PC-3 (cell line): ENCODE results near the gene PLA2G4F. TPM values are rescaled to one million over a fixed set of nuclear protein-coding genes. Genes with fewer than 3 reads are reported as not detected.

Experiments used
- ATAC-seq: fragments of 200-7000 bp; cut with Tn5 transposase; 2 replicates; pipeline ENCODE4 v1.9.1; 2020; ENCODE audit warnings: mild to moderate bottlenecking, moderate library complexity
- BruUV-seq: library from RNA; stranded (reverse); fragments of 400-500 nt; replicated peaks from 2 replicates; lab custom pipeline; 2021; lab: Mats Ljungman, UMichigan
- CTCF ChIA-PET: fragments of 300-600 bp; sonication (Branson Sonifier 250); formaldehyde crosslinking; loops from one replicate; lab custom pipeline; 2022; ENCODE audit warnings: antibody characterized with exemption; lab: Charles Lee
- POLR2A ChIA-PET: fragments of 300-600 bp; sonication (Branson Sonifier 250); formaldehyde crosslinking; loops from one replicate; lab custom pipeline; 2022; ENCODE audit warnings: antibody characterized with exemption; ENCODE audit not compliant: unreplicated experiment; lab: Charles Lee
- DNase-seq: peaks from one replicate; pipeline ENCODE4 v3.0.0-alpha.2; 2015
- H2AFZ ChIP-seq: fragments of 300-600 bp; sonication (generic); 2 replicates; pipeline ENCODE4 v1.6.0; 2016; ENCODE audit warnings: antibody characterized with exemption, low read length
- H3F3A ChIP-seq: fragments of 300-600 bp; sonication (generic); one replicate; pipeline ENCODE4 v1.6.0; 2017; ENCODE audit warnings: antibody characterized with exemption, low read length, control low read depth, mild to moderate bottlenecking; ENCODE audit not compliant: unreplicated experiment
- H3K27ac ChIP-seq: fragments of 300-600 bp; sonication (generic); 2 replicates; pipeline ENCODE4 v1.5.1; 2016; ENCODE audit warnings: mild to moderate bottlenecking, low read length
- H3K27me3 ChIP-seq: fragments of 300-600 bp; sonication (generic); 2 replicates; pipeline ENCODE4 v1.6.1; 2016; ENCODE audit warnings: low read length, mixed read lengths
- H3K36me3 ChIP-seq: fragments of 300-600 bp; sonication (generic); 2 replicates; pipeline ENCODE4 v1.6.1; 2016; ENCODE audit warnings: low read depth, mixed run types, low read length, mixed read lengths
- H3K4me1 ChIP-seq: fragments of 300-600 bp; sonication (generic); 2 replicates; pipeline ENCODE4 v1.5.1; 2016; ENCODE audit warnings: low read length; ENCODE audit not compliant: insufficient read depth
- H3K4me2 ChIP-seq: fragments of 300-600 bp; sonication (generic); 2 replicates; pipeline ENCODE4 v1.6.0; 2016; ENCODE audit warnings: low read length
- H3K4me3 ChIP-seq: fragments of 300-600 bp; sonication (generic); 2 replicates; pipeline ENCODE4 v1.5.1; 2016; ENCODE audit warnings: mild to moderate bottlenecking, low read length, mixed read lengths
- H3K79me2 ChIP-seq: fragments of 300-600 bp; sonication (generic); 2 replicates; pipeline ENCODE4 v1.6.1; 2017; ENCODE audit warnings: low read length, mixed read lengths
- H3K9ac ChIP-seq: fragments of 300-600 bp; sonication (generic); 2 replicates; pipeline ENCODE4 v1.6.0; 2016; ENCODE audit warnings: mild to moderate bottlenecking, low read length
- H3K9me2 ChIP-seq: fragments of 300-600 bp; sonication (generic); replicated peaks from 2 replicates; pipeline ENCODE4 v1.6.1; 2016; ENCODE audit warnings: mixed run types, low read length, mixed read lengths
- H3K9me3 ChIP-seq: fragments of 300-600 bp; sonication (generic); 2 replicates; pipeline ENCODE4 v1.6.1; 2016; ENCODE audit warnings: low read length, mixed read lengths
- H4K20me1 ChIP-seq: fragments of 300-600 bp; sonication (generic); 2 replicates; pipeline ENCODE4 v1.6.1; 2016; ENCODE audit warnings: low read length, mixed read lengths
- EZH2 ChIP-seq: fragments of 300-600 bp; sonication (generic); IDR thresholded peaks from one replicate; pipeline ENCODE4 v1.6.1; 2017; ENCODE audit warnings: antibody characterized with exemption, mild to moderate bottlenecking, low read length; ENCODE audit not compliant: unreplicated experiment
- EZH2phosphoT487 ChIP-seq: fragments of 300-600 bp; sonication (generic); IDR thresholded peaks from 2 replicates; pipeline ENCODE4 v1.6.1; 2018; ENCODE audit warnings: mild to moderate bottlenecking, antibody characterized with exemption, low read length, borderline replicate concordance
- intact Hi-C: fragments of 100-400 bp; cut with micrococcal nuclease; formaldehyde crosslinking; loops from 2 replicates; pipeline ENCODE4 v1.9.0; 2023
- total RNA-seq: library from RNA; depleted of rRNA; stranded (reverse); fragments of >200 nt; gene quantifications from 2 replicates; pipeline ENCODE4 v1.2.3, GENCODE V29; 2014
- TF ChIP-seq, protein P1 (sequence below): fragments of 300-600 bp; sonication (generic); conservative IDR thresholded peaks from 2 replicates; pipeline ENCODE4 v1.5.1; 2017; ENCODE audit warnings: antibody characterized with exemption, low read depth, mild to moderate bottlenecking, low read length

Gene PLA2G4F
- total RNA-seq, 1 experiment from 2014 or later: 5.8 TPM

- no peaks in the 10 kb centered on the region for H3K36me3 ChIP-seq
- DNase-seq (no peak), ATAC-seq (no peak)
- H3K4me3 ChIP-seq: no peak overlapping the region
- no peaks in the 10 kb centered on the region for H3K4me1 ChIP-seq
- TF ChIP-seq, protein P1, sequence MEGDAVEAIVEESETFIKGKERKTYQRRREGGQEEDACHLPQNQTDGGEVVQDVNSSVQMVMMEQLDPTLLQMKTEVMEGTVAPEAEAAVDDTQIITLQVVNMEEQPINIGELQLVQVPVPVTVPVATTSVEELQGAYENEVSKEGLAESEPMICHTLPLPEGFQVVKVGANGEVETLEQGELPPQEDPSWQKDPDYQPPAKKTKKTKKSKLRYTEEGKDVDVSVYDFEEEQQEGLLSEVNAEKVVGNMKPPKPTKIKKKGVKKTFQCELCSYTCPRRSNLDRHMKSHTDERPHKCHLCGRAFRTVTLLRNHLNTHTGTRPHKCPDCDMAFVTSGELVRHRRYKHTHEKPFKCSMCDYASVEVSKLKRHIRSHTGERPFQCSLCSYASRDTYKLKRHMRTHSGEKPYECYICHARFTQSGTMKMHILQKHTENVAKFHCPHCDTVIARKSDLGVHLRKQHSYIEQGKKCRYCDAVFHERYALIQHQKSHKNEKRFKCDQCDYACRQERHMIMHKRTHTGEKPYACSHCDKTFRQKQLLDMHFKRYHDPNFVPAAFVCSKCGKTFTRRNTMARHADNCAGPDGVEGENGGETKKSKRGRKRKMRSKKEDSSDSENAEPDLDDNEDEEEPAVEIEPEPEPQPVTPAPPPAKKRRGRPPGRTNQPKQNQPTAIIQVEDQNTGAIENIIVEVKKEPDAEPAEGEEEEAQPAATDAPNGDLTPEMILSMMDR: no peak
- TF ChIP-seq EZH2 (no peak), EZH2phosphoT487 (no peak)
- H4K20me1 ChIP-seq: no peaks in the 10 kb centered on the region
- ChIA-PET CTCF (no interaction called here), POLR2A (no interaction called here)
- H3F3A ChIP-seq: no peaks in the 10 kb centered on the region
- H3K9me2 ChIP-seq: no peaks in the 10 kb centered on the region
- no peak overlapping the region for H3K27ac ChIP-seq
- no peak overlapping the region for H3K9ac ChIP-seq
- H3K27me3 ChIP-seq: no peaks in the 10 kb centered on the region
- BruUV-seq: no TSS peak
- no peaks in the 10 kb centered on the region for H3K79me2 ChIP-seq
- H2AFZ ChIP-seq: no peak overlapping the region
- intact Hi-C loops: no loop called here
- no peaks in the 10 kb centered on the region for H3K9me3 ChIP-seq
- H3K4me2 ChIP-seq: no peak overlapping the region
Measured at GRCh38 chr15:42143356-42143755, 13.1 kb downstream of the PLA2G4F start.

- no peak overlapping the region for H3K9ac ChIP-seq
- no peak for ATAC-seq
- H3K4me2 ChIP-seq: no peak overlapping the region
Measured at GRCh38 chr15:42141795-42142667, 14.4 kb downstream of the PLA2G4F start.

More at GRCh38 chr15:42141795-42142667, 14.4 kb downstream of the PLA2G4F start:
- ChIA-PET CTCF (no interaction called here), POLR2A (no interaction called here)
- BruUV-seq: no TSS peak
- no peaks in the 10 kb centered on the region for H3F3A ChIP-seq
- H3K9me2 ChIP-seq: no peaks in the 10 kb centered on the region
- no peaks in the 10 kb centered on the region for H3K4me1 ChIP-seq
- no peaks in the 10 kb centered on the region for H4K20me1 ChIP-seq
- no peak overlapping the region for H2AFZ ChIP-seq
- no peaks in the 10 kb centered on the region for H3K27me3 ChIP-seq
- TF ChIP-seq, protein P1: no peak
- TF ChIP-seq EZH2 (no peak), EZH2phosphoT487 (no peak)
- no peaks in the 10 kb centered on the region for H3K79me2 ChIP-seq
- intact Hi-C loops: no loop called here
- DNase-seq: no peak
- no peak overlapping the region for H3K4me3 ChIP-seq
- no peaks in the 10 kb centered on the region for H3K9me3 ChIP-seq
- H3K27ac ChIP-seq: no peak overlapping the region
- no peaks in the 10 kb centered on the region for H3K36me3 ChIP-seq
